Mucosa of descending colon (tissue), 3 donors: ENCODE measurements around the gene FAM50B. TPM values are rescaled to one million over a fixed set of nuclear protein-coding genes. Genes with fewer than 3 reads are reported as not detected.

Experiments
- ATAC-seq: fragments of 200-7000 bp; cut with Tn5 transposase; one replicate; pipeline ENCODE4 v1.9.1; 2020; ENCODE audit warnings: mild to moderate bottlenecking, moderate library complexity
- DNase-seq, 3 donors: peaks; one replicate each; pipeline ENCODE4 v3.0.0-alpha.2; 2020
- H3K36me3 ChIP-seq: fragments of 200-600 bp; one replicate; pipeline ENCODE4 v1.8.0; 2021; ENCODE audit warnings: low read depth, mild to moderate bottlenecking
- H3K4me1 ChIP-seq: fragments of 200-600 bp; one replicate; pipeline ENCODE4 v1.8.0; 2021; ENCODE audit warnings: low read depth, mild to moderate bottlenecking
- H3K4me3 ChIP-seq: fragments of 200-600 bp; one replicate; pipeline ENCODE4 v1.8.0; 2021; ENCODE audit warnings: mild to moderate bottlenecking
- H3K9me3 ChIP-seq: fragments of 200-600 bp; one replicate; pipeline ENCODE4 v1.8.0; 2021; ENCODE audit warnings: mild to moderate bottlenecking
- intact Hi-C, 2 donors: fragments of 100-400 bp; cut with DNase I in 1 of 2; cut with micrococcal nuclease in 1 of 2; formaldehyde crosslinking; loops; one replicate each; pipeline versions ENCODE4 v1.11.0 to v1.11.1; 2022; cut with DNase I, micrococcal nuclease
- total RNA-seq, 3 donors: library from RNA; stranded (reverse); fragmentation: NEBNext Ultra II Directional in 2 of 3; extraction: Animal tissue kit (Norgen Biotek cat#: 25700) in 2 of 3; gene quantifications; one replicate each; pipeline versions ENCODE4 v1.2.1 to v1.2.4, GENCODE V29; 2021 to 2023
- TF ChIP-seq, protein P1 (sequence below): fragments of 200-600 bp; IDR thresholded peaks from one replicate; pipeline ENCODE4 v1.8.0; 2022; ENCODE audit warnings: antibody characterized with exemption, mild to moderate bottlenecking
- donor health status: DM: no; HTN: no; CAD: no; lungs with moderate emphysema.
- donor health status: DM: no; HTN: no; CAD: no.
- donor health status: DM: no; HTN: yes; CAD: no.

The FAM50B gene
- total RNA-seq, 3 donors from 2014 or later, result 3.2 to 14.2 (median 3.3) TPM

DNA sequence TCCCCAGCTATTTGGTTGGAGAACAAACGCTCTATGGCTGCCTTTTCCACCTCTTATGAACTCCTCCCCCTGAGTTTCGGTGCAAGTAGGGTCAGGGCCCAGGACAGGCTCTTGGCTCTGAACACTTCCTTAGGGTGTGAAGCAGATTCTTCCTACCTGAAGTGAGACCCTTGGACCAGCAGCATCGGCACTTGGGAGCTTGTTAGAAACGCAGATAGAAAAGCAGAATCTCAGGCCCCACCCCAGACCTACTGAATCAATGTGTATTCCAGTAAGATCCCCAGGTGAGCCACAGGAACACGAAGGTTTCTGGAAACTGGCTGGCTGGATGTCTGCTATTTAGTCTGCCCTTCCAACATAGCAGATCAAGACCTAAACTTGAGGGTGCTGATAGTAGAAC lies 3.2 kb downstream of the FAM50B start:
- intact Hi-C loops, result no loop called here
- H3K4me1 ChIP-seq, result no peaks in the 10 kb centered on the region
- H3K9me3 ChIP-seq, result no peaks in the 10 kb centered on the region
- TF ChIP-seq, protein P1, sequence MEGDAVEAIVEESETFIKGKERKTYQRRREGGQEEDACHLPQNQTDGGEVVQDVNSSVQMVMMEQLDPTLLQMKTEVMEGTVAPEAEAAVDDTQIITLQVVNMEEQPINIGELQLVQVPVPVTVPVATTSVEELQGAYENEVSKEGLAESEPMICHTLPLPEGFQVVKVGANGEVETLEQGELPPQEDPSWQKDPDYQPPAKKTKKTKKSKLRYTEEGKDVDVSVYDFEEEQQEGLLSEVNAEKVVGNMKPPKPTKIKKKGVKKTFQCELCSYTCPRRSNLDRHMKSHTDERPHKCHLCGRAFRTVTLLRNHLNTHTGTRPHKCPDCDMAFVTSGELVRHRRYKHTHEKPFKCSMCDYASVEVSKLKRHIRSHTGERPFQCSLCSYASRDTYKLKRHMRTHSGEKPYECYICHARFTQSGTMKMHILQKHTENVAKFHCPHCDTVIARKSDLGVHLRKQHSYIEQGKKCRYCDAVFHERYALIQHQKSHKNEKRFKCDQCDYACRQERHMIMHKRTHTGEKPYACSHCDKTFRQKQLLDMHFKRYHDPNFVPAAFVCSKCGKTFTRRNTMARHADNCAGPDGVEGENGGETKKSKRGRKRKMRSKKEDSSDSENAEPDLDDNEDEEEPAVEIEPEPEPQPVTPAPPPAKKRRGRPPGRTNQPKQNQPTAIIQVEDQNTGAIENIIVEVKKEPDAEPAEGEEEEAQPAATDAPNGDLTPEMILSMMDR, result no peak
- no peaks in the 10 kb centered on the region for H3K36me3 ChIP-seq
- no peak for ATAC-seq
- H3K4me3 ChIP-seq, result no peak overlapping the region
- no peak for DNase-seq

DNA sequence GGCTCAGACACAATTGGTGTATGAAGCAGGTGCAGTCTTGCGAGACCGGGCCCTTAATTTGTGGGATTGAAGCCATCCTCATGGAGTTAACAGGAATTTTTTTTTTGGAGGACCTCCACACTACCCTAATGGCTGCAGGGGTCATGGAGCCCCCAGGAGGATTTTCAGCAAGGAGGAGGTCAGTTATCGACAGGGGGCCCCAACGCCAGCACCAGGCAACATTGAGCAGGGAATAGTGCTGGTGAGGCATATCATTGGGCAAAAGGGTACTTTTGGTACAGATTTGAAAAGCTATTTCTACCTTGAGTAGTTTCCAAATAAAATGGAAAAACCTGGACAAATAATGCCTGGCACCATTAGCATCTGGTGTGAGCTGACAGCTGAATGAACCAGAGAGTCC lies 6.7 kb downstream of the FAM50B start:
- DNase-seq, result no peak
- ATAC-seq, result no peak
- Histone ChIP-seq H3K4me1 (no peaks in the 10 kb centered on the region), H3K4me3 (no peak overlapping the region), H3K36me3 (no peaks in the 10 kb centered on the region), H3K9me3 (no peaks in the 10 kb centered on the region)
- intact Hi-C loops, result no loop called here
- TF ChIP-seq, protein P1, result no peak

DNA sequence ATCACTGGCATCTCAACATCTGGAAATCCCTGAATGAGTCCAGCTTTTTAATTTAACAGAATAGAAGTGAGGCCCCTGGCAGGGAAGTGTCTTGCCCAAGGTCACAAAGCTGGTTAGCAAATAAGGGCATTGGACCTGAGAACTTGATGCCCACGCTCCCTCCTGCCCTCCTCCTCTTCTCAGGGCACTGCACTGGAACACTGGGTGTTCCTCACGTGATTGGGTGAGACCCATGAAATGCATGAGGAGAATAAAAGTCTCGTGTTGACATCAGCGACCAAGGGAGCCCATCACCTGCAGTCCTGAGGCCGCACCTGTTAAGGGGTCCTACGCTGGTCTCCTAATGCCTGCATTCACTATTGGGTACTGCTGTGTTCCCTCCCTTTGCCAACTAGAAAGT lies 7.4 kb downstream of the FAM50B start:
- H3K9me3 ChIP-seq, result no peaks in the 10 kb centered on the region
- ATAC-seq (no peak), DNase-seq (no peak)
- TF ChIP-seq, protein P1, result no peak
- no peak overlapping the region for H3K4me3 ChIP-seq
- H3K36me3 ChIP-seq, result no peaks in the 10 kb centered on the region
- no peaks in the 10 kb centered on the region for H3K4me1 ChIP-seq
- intact Hi-C loops, result no loop called here

DNA sequence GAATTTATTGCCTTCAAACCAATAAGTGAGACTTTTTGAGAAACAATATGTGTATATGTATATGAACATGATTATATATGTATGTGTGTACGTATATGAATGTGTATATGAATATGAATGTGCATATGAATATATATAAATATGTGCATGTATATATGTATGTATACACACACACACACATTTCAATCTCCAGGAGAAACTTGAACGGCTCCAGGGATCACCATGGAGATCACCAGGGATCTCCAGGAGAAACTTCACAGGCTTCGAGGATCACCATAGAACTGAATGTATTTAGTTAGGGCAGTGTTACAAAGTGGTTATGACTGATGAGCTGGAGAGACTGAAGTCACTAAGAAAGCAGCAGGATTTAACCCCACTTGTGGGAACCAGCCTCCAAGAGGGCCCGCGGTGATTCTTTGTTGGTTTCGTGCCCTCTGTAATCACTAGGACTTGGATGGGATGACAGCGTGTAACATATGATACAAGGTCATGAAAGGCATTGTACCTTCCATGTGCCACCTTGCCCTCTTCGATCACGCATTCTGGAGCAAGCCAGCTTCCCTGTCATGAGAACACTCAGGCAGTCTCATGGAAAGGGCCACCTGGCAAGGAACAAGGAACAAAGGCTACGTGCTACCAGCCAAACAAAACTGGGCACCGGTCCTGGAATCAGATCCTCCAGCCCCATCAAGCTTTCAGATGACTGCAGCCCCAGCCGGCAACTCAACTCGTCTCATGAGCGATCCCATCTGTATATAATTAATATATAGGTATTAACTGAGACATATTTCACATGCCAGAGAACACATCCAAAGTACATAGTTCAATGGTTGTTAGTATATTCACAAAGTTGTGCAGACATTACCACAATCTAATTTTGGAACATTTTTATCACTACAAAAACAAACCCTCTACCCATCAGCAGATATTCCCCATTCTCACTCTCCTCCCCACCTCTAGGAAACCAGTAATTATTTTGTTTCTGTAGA lies 8.6 kb downstream of the FAM50B start:
- ATAC-seq (no peak), DNase-seq (no peak)
- no peaks in the 10 kb centered on the region for H3K4me1 ChIP-seq
- no peak overlapping the region for H3K4me3 ChIP-seq
- TF ChIP-seq, protein P1, result no peak
- no peaks in the 10 kb centered on the region for H3K36me3 ChIP-seq
- no peaks in the 10 kb centered on the region for H3K9me3 ChIP-seq
- intact Hi-C loops, result no loop called here

DNA sequence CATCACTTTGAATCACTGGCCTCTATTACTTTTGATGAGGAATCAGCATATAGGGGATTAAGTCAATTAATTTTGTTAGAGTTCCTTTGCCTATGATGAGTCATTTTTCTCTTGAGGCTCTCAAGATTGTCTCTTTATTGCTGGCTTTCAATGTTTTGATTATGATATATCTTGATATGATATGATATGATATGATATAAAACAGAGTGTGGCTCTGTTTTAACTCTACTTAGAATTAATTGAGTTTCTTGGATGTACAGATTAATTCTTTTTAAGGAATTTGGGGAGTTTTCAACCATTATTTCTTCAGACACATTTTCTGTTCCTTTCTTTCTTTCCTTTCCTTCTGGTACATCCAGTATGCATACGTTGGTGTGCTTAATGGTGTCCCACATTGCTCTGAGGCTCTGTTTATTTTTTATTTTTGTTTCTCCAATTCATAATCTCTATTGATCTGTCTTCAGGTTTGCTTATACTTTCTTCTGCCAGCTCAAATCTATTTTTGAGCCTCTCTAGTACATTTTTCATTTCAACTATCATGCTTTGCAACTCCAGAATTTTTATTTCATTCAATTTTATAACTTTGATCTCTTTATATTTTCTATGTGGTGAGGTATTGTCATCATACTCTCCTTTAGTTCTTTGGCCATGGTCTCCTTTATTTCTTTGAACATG lies 10.8 kb downstream of the FAM50B start:
- DNase-seq (no peak), ATAC-seq (no peak)
- TF ChIP-seq, protein P1, result no peak
- H3K4me1 ChIP-seq, result no peaks in the 10 kb centered on the region
- H3K9me3 ChIP-seq, result no peaks in the 10 kb centered on the region
- H3K36me3 ChIP-seq, result no peaks in the 10 kb centered on the region
- no peak overlapping the region for H3K4me3 ChIP-seq
- intact Hi-C loops, result no loop called here
